HepG2 (cell line): Measurements from ENCODE around the gene ULK3.

Experiments
- CAMTA2 ChIP-seq: sonication (generic); formaldehyde crosslinking; IDR thresholded peaks from 2 replicates; pipeline ENCODE4 v1.4.0; 2020; ENCODE audit warnings: mild to moderate bottlenecking, missing genetic modification reagents, borderline replicate concordance
- CEBPB ChIP-seq: IDR thresholded peaks from 2 replicates; pipeline ENCODE4 v1.6.1; 2011; ENCODE audit warnings: low read depth, low read length, improper control_type of control experiment, borderline replicate concordance
- CEBPZ ChIP-seq: IDR thresholded peaks from 2 replicates; pipeline ENCODE4 v1.6.1; 2012; ENCODE audit warnings: low read length, improper control_type of control experiment
- CTCF ChIP-seq: sonication (generic); formaldehyde crosslinking; IDR thresholded peaks from 2 replicates; pipeline ENCODE4 v1.5.0; 2020; ENCODE audit warnings: mild to moderate bottlenecking, missing genetic modification reagents, moderate library complexity
- KLF15 ChIP-seq: sonication (generic); formaldehyde crosslinking; IDR thresholded peaks from 2 replicates; pipeline ENCODE4 v1.8.1; 2023; ENCODE audit warnings: borderline replicate concordance, mild to moderate bottlenecking, inconsistent platforms, missing genetic modification reagents, mixed read lengths
- MTA1 ChIP-seq: sonication (generic); formaldehyde crosslinking; IDR thresholded peaks from 2 replicates; pipeline ENCODE4 v1.4.0; 2020; ENCODE audit warnings: missing genetic modification reagents, mild to moderate bottlenecking, borderline replicate concordance
- MXD1 ChIP-seq: sonication (generic); formaldehyde crosslinking; IDR thresholded peaks from 2 replicates; pipeline ENCODE4 v1.4.0; 2020; ENCODE audit warnings: mild to moderate bottlenecking, missing genetic modification reagents
- POLR2A ChIP-seq, 2 experiments: IDR thresholded peaks; 2 replicates each; pipeline ENCODE4 v1.6.1; 2011; ENCODE audit warnings: low read depth in 2 of 2, low read length in 2 of 2, mild to moderate bottlenecking in 1 of 2, moderate library complexity in 1 of 2; ENCODE audit not compliant: insufficient read depth in 1 of 2
- REST ChIP-seq, 2 experiments: IDR thresholded peaks; 2 replicates each; pipeline ENCODE4 v1.6.1; 2011 to 2012; ENCODE audit warnings: low read length in 2 of 2, borderline replicate concordance in 1 of 2, low read depth in 1 of 2, mild to moderate bottlenecking in 1 of 2, moderate library complexity in 1 of 2
- ZMAT5 ChIP-seq: sonication (generic); formaldehyde crosslinking; IDR thresholded peaks from 2 replicates; pipeline ENCODE4 v1.5.0; 2020; ENCODE audit warnings: mild to moderate bottlenecking, low read depth, missing genetic modification reagents, borderline replicate concordance

GRCh38 chr15:74869372-74869725 lies 26.4 kb upstream of the ULK3 start:
- TF ChIP-seq MXD1 (CRISPR knock-in tag) (no peak), CEBPB (no peak), CEBPZ (no peak), ZMAT5 (CRISPR knock-in tag) (no peak), CTCF (CRISPR knock-in tag) (no peak), MTA1 (CRISPR knock-in tag) (no peak), POLR2A (IDR thresholded peaks at IDR 0.05; ENCODE audit: insufficient read depth in 1 of 2, low read depth in 2 of 2, low read length in 2 of 2) (no peak), REST (IDR thresholded peaks at IDR 0.05; ENCODE audit: borderline replicate concordance in 1 of 2, low read depth in 1 of 2, low read length in 2 of 2) (no peak), CAMTA2 (CRISPR knock-in tag) (no peak), KLF15 (CRISPR knock-in tag) (no peak)
